H1 (cell line): Measurements from ENCODE around the gene PPP1R1C. TPM values are rescaled to one million over a fixed set of nuclear protein-coding genes. Genes with fewer than 3 reads are reported as not detected.
"Not testable (repeated sequence)": the region's sequence is repeated elsewhere in the genome, so short reads cannot be mapped to it uniquely, and the experiment has no call there.

Experiments used
- CTCF ChIA-PET: fragments of 300-600 bp; sonication (Branson Sonifier 250); formaldehyde crosslinking; loops from one replicate; lab custom pipeline; 2021; ENCODE audit not compliant: partially characterized antibody; lab: Charles Lee
- POLR2A ChIA-PET: fragments of 300-600 bp; sonication (Branson Sonifier 250); formaldehyde crosslinking; loops from one replicate; lab custom pipeline; 2021; ENCODE audit warnings: inconsistent platforms; ENCODE audit not compliant: partially characterized antibody; lab: Charles Lee
- DNase-seq, 2 experiments: peaks; one replicate each; pipeline versions ENCODE4 v3.0.0 to v3.0.0-alpha.2; 2010 to 2022; ENCODE audit warnings: low spot score in 2 of 2, low read depth in 1 of 2, mixed read lengths in 1 of 2
- FAIRE-seq: peaks from 2 replicates; lab custom pipeline; 2011; peaks lifted over from hg19 to GRCh38; lab: Jason Lieb, UNC
- H2AFZ ChIP-seq: 2 replicates; pipeline ENCODE4 v1.8.1; 2012; ENCODE audit warnings: low read length, inconsistent platforms
- H2AK5ac ChIP-seq: 2 replicates; pipeline ENCODE4 v1.6.1; 2013; ENCODE audit warnings: low read depth, low read length
- H2BK120ac ChIP-seq: replicated peaks from 2 replicates; pipeline ENCODE3; 2013; ENCODE audit warnings: low read depth, low read length, inconsistent platforms
- H2BK12ac ChIP-seq: 2 replicates; pipeline ENCODE4 v1.6.1; 2013; ENCODE audit warnings: low read depth, low read length
- H2BK15ac ChIP-seq: 2 replicates; pipeline ENCODE4 v1.6.1; 2013; ENCODE audit warnings: low read length
- H2BK20ac ChIP-seq: 2 replicates; pipeline ENCODE4 v1.6.1; 2013; ENCODE audit warnings: low read length
- H2BK5ac ChIP-seq: 2 replicates; pipeline ENCODE4 v1.6.1; 2013; ENCODE audit warnings: low read depth, low read length
- H3K14ac ChIP-seq: 2 replicates; pipeline ENCODE4 v1.6.1; 2013; ENCODE audit warnings: inconsistent platforms; ENCODE audit not compliant: insufficient read length
- H3K18ac ChIP-seq: 2 replicates; pipeline ENCODE4 v1.6.1; 2013; ENCODE audit warnings: low read length; ENCODE audit errors: extremely low read depth
- H3K23ac ChIP-seq: 2 replicates; pipeline ENCODE4 v1.6.1; 2013; ENCODE audit warnings: inconsistent platforms; ENCODE audit not compliant: insufficient read length
- H3K23me2 ChIP-seq: 2 replicates; pipeline ENCODE4 v1.6.1; 2013; ENCODE audit warnings: low read depth, low read length
- H3K27ac ChIP-seq: 2 replicates; pipeline ENCODE4 v1.6.1; 2011; ENCODE audit warnings: low read depth, low read length, inconsistent platforms
- H3K27me3 ChIP-seq, 4 experiments: replicated peaks in 1 of 4; 1 replicate in 1 of 4; 2 replicates in 3 of 4; pipeline versions ENCODE4 v1.6.1 to v1.8.1; 2011 to 2013; ENCODE audit warnings: low read length in 3 of 4, mild to moderate bottlenecking in 3 of 4, inconsistent platforms in 2 of 4, mixed read lengths in 2 of 4, moderate library complexity in 1 of 4; ENCODE audit not compliant: control insufficient read depth in 3 of 4, insufficient read depth in 3 of 4; ENCODE audit errors: extremely low read depth in 1 of 4
- H3K36me3 ChIP-seq, 4 experiments: 2 replicates each; pipeline versions ENCODE4 v1.6.1 to v1.8.1; 2011 to 2013; ENCODE audit warnings: mild to moderate bottlenecking in 4 of 4, low read length in 3 of 4, moderate library complexity in 2 of 4, control low read depth in 1 of 4, inconsistent platforms in 1 of 4; ENCODE audit not compliant: insufficient read depth in 4 of 4, control insufficient read depth in 2 of 4
- H3K4ac ChIP-seq: replicated peaks from 2 replicates; pipeline ENCODE3; 2013; ENCODE audit warnings: low read length, low read depth, mixed read lengths, inconsistent platforms; ENCODE audit not compliant: insufficient read length
- H3K4me1 ChIP-seq, 4 experiments: replicated peaks in 1 of 4; 1 replicate in 1 of 4; 2 replicates in 3 of 4; pipeline versions ENCODE4 v1.6.1 to v1.8.1; 2011 to 2013; ENCODE audit warnings: low read length in 3 of 4, inconsistent platforms in 2 of 4, mixed read lengths in 1 of 4; ENCODE audit not compliant: insufficient read depth in 4 of 4, control insufficient read depth in 3 of 4
- H3K4me2 ChIP-seq, 2 experiments: 2 replicates each; pipeline versions ENCODE4 v1.6.1 to v1.8.1; 2011 to 2013; ENCODE audit warnings: low read depth in 2 of 2, low read length in 2 of 2, control low read depth in 1 of 2, inconsistent platforms in 1 of 2, mild to moderate bottlenecking in 1 of 2; ENCODE audit not compliant: insufficient read depth in 1 of 2
- H3K4me3 ChIP-seq, 4 experiments: fragments of 200-600, 300-600 bp in 1 of 4; sonication (generic), shearing (Covaris generic), sonication (Bioruptor Twin) in 1 of 4; 2 replicates each; pipeline versions ENCODE4 v1.5.1 to v1.8.1; 2011 to 2016; ENCODE audit warnings: low read length in 4 of 4, low read depth in 3 of 4, control low read depth in 2 of 4, inconsistent platforms in 2 of 4, mild to moderate bottlenecking in 2 of 4, mixed read lengths in 1 of 4, moderate library complexity in 1 of 4; ENCODE audit not compliant: insufficient read depth in 2 of 4; ENCODE audit errors: extremely low read depth in 1 of 4
- H3K56ac ChIP-seq: replicated peaks from 2 replicates; pipeline ENCODE3; 2013; ENCODE audit warnings: low read depth, mild to moderate bottlenecking, mixed read lengths, low read length, inconsistent platforms; ENCODE audit not compliant: insufficient read length
- H3K79me1 ChIP-seq: 2 replicates; pipeline ENCODE4 v1.6.1; 2013; ENCODE audit warnings: low read depth, low read length, control low read depth
- H3K79me2 ChIP-seq, 2 experiments: 2 replicates each; pipeline versions ENCODE4 v1.6.1 to v1.8.1; 2012 to 2013; ENCODE audit warnings: low read length in 2 of 2, mild to moderate bottlenecking in 2 of 2, inconsistent platforms in 1 of 2; ENCODE audit not compliant: insufficient read depth in 2 of 2, control insufficient read depth in 1 of 2
- H3K9ac ChIP-seq, 4 experiments: replicated peaks in 1 of 4; 1 replicate in 1 of 4; 2 replicates in 3 of 4; pipeline versions ENCODE4 v1.6.1 to v1.8.1; 2011 to 2013; ENCODE audit warnings: low read depth in 3 of 4, low read length in 3 of 4, control low read depth in 2 of 4, mild to moderate bottlenecking in 2 of 4, moderate library complexity in 2 of 4, inconsistent platforms in 1 of 4; ENCODE audit errors: extremely low read depth in 1 of 4
- H3K9me3 ChIP-seq, 2 experiments: 2 replicates each; pipeline versions ENCODE4 v1.6.1 to v1.8.1; 2012 to 2013; ENCODE audit warnings: mild to moderate bottlenecking in 2 of 2, moderate library complexity in 2 of 2, control low read depth in 1 of 2, inconsistent platforms in 1 of 2, low read depth in 1 of 2, low read length in 1 of 2, mixed read lengths in 1 of 2; ENCODE audit not compliant: insufficient read depth in 2 of 2
- H4K20me1 ChIP-seq, 2 experiments: replicated peaks in 1 of 2; 2 replicates each; pipeline versions ENCODE3 to v1.8.1; 2011 to 2013; ENCODE audit warnings: inconsistent platforms in 2 of 2, low read length in 2 of 2, mild to moderate bottlenecking in 1 of 2; ENCODE audit not compliant: insufficient read depth in 2 of 2, control insufficient read depth in 1 of 2
- H4K5ac ChIP-seq: 2 replicates; pipeline ENCODE4 v1.6.1; 2013; ENCODE audit warnings: low read length, low read depth, mixed read lengths, inconsistent platforms; ENCODE audit not compliant: insufficient read length
- H4K8ac ChIP-seq: 2 replicates; pipeline ENCODE4 v1.8.0; 2013; ENCODE audit warnings: mild to moderate bottlenecking, moderate library complexity, low read length, inconsistent platforms; ENCODE audit not compliant: insufficient read depth; ENCODE audit errors: extremely low read depth
- H4K91ac ChIP-seq: replicated peaks from 2 replicates; pipeline ENCODE3; 2013; ENCODE audit warnings: low read length, mixed read lengths, inconsistent platforms; ENCODE audit not compliant: insufficient read length
- RAD21 ChIP-seq, 2 experiments: IDR thresholded peaks in 1 of 2; conservative IDR thresholded peaks in 1 of 2; 2 replicates each; pipeline ENCODE4 v1.6.1; 2011; ENCODE audit warnings: low read depth in 2 of 2, low read length in 2 of 2, improper control_type of control experiment in 1 of 2, inconsistent platforms in 1 of 2, mild to moderate bottlenecking in 1 of 2, moderate library complexity in 1 of 2
- WGBS, 2 experiments: shearing (Covaris generic) in 1 of 2; methylation state at CpG; one replicate each; pipeline versions ENCODE4 v1.1.6 to v1.1.7; 2013 to 2015; ENCODE audit warnings: low lambda C conversion rate in 2 of 2, mixed read lengths in 2 of 2, inconsistent platforms in 1 of 2, low coverage in 1 of 2, missing lambda C conversion rate in 1 of 2; ENCODE audit not compliant: insufficient replicate concordance in 2 of 2, insufficient coverage in 1 of 2, insufficient read length in 1 of 2; ENCODE audit errors: extremely low coverage in 1 of 2, missing lambda C conversion rate in 1 of 2; 5-methylcytosine and 5-hydroxymethylcytosine counted together
- polyA plus RNA-seq, 7 experiments: library from polyadenylated mRNA; depleted of rRNA in 3 of 7; stranded (reverse) in 5 of 7; unstranded in 2 of 7; fragments of >200 nt in 5 of 7; fragments of 200-250 nt in 2 of 7; gene quantifications; 1 replicate in 5 of 7; 2 replicates in 1 of 7; 4 replicates in 1 of 7; pipeline versions ENCODE4 v1.2.1 to v1.2.3, GENCODE V29; 2011 to 2013; ENCODE audit warnings: missing spikeins in 2 of 7, mixed read lengths in 2 of 7
- total RNA-seq: library from RNA; stranded (reverse); fragmentation: NEBNext Ultra II Directional; extraction: Animal tissue kit (Norgen Biotek cat#: 25700); gene quantifications from 2 replicates; pipeline ENCODE4 v1.2.1, GENCODE V29; 2021
- TF ChIP-seq, protein P1 (sequence below), 3 experiments: IDR thresholded peaks; 1 replicate in 2 of 3; 2 replicates in 1 of 3; pipeline versions ENCODE4 v1.5.1 to v1.6.1; 2011; ENCODE audit warnings: low read length in 3 of 3, mild to moderate bottlenecking in 3 of 3, inconsistent platforms in 2 of 3, low read depth in 1 of 3, moderate library complexity in 1 of 3; ENCODE audit not compliant: insufficient read depth in 1 of 3; ENCODE audit errors: control extremely low read depth in 1 of 3

Gene PPP1R1C
- total and polyA plus RNA-seq, 2 of the 8 experiments (the other 6 are each of a cell fraction or from before 2014, with no cell fraction given): 1.3 to 5.3 TPM

DNA sequence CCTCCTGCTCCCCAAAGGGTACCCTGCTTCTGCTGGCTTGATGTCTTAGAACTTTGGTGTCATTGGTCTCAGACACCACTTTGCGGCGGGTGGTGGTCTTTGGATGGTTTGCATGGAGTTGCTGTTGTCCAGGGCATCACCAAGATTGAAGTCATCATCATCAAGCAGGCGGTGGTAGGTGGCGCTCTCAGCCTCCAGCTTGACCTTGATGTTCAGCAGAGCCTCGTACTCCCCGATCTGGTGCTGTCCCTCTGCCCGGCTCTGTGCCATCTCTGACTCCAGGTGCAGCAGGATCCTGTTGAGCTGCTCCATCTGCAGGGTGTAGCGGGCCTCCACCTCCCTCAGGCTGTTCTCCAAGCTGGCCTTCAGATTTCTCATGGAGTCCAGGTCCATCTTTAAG lies 24.5 kb upstream of the PPP1R1C start:
- DNase-seq, H3K14ac ChIP-seq, H2BK5ac ChIP-seq, H3K9me3 ChIP-seq, H3K56ac ChIP-seq, H3K27me3 ChIP-seq, H3K4me3 ChIP-seq, H2BK15ac ChIP-seq, H3K4me1 ChIP-seq, H3K4ac ChIP-seq, H2AK5ac ChIP-seq, H3K23me2 ChIP-seq, H4K8ac ChIP-seq, H3K27ac ChIP-seq, H2BK20ac ChIP-seq, H4K5ac ChIP-seq, FAIRE-seq, H2BK12ac ChIP-seq, H4K20me1 ChIP-seq, H3K36me3 ChIP-seq, H3K9ac ChIP-seq, H3K18ac ChIP-seq, H3K23ac ChIP-seq, H2AFZ ChIP-seq, POLR2A ChIA-PET, H3K79me2 ChIP-seq, H4K91ac ChIP-seq, H3K4me2 ChIP-seq, H3K79me1 ChIP-seq, H2BK120ac ChIP-seq: not testable (repeated sequence)
- WGBS, 2 experiments: 97% methylated on average over 8 of the region's 8 CpGs; no CpG with 5 or more reads in 1 of the 2 experiments
- peak in 1 of 2 experiments; percentile 9; a peak in 1 of 4 replicates for TF ChIP-seq RAD21 (IDR thresholded peaks at IDR 0.05 in 1 of 2, conservative IDR thresholded peaks at IDR 0.05 in 1 of 2; ENCODE audit: low read depth in 2 of 2, low read length in 2 of 2)
- TF ChIP-seq, protein P1, sequence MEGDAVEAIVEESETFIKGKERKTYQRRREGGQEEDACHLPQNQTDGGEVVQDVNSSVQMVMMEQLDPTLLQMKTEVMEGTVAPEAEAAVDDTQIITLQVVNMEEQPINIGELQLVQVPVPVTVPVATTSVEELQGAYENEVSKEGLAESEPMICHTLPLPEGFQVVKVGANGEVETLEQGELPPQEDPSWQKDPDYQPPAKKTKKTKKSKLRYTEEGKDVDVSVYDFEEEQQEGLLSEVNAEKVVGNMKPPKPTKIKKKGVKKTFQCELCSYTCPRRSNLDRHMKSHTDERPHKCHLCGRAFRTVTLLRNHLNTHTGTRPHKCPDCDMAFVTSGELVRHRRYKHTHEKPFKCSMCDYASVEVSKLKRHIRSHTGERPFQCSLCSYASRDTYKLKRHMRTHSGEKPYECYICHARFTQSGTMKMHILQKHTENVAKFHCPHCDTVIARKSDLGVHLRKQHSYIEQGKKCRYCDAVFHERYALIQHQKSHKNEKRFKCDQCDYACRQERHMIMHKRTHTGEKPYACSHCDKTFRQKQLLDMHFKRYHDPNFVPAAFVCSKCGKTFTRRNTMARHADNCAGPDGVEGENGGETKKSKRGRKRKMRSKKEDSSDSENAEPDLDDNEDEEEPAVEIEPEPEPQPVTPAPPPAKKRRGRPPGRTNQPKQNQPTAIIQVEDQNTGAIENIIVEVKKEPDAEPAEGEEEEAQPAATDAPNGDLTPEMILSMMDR (IDR thresholded peaks at IDR 0.05; ENCODE audit: control extremely low read depth in 1 of 3, insufficient read depth in 1 of 3, low read depth in 1 of 3, low read length in 3 of 3): peak in 1 of 3 experiments; percentile 8; a peak in 1 of 4 replicates
- CTCF ChIA-PET: interaction anchor here (1.0 to 2.1 kb wide), 4 partner anchors 10 to 719 kb away, joined by 3 to 7 read pairs (median 5); no protein-coding TSS in a partner anchor
